OCI-LY3 (cell line): ENCODE results near the gene ADARB2.

Source experiments
- H2AFZ ChIP-seq: fragments of 200-600, 300-600 bp; shearing (Covaris generic); 2 replicates; pipeline ENCODE4 v1.6.0; 2014; ENCODE audit warnings: antibody characterized with exemption, low read depth, low read length
- H3K27ac ChIP-seq: fragments of 200-600, 300-600 bp; sonication (generic); 2 replicates; pipeline ENCODE4 v1.5.1; 2014; ENCODE audit warnings: mild to moderate bottlenecking, low read length, moderate library complexity, mixed read lengths
- H3K27me3 ChIP-seq: fragments of 200-600, 300-600 bp; sonication (generic); 2 replicates; pipeline ENCODE4 v1.6.1; 2014; ENCODE audit warnings: low read depth, low read length, mixed read lengths
- H3K36me3 ChIP-seq: fragments of 200-600, 300-600 bp; sonication (generic); replicated peaks from 2 replicates; pipeline ENCODE3; 2014; ENCODE audit warnings: low read depth, low read length, mixed read lengths
- H3K4me1 ChIP-seq: fragments of 300-600, 200-600 bp; sonication (generic); 2 replicates; pipeline ENCODE4 v1.6.1; 2014; ENCODE audit warnings: low read length, mixed read lengths
- H3K4me2 ChIP-seq: fragments of 200-600, 300-600 bp; sonication (generic); 2 replicates; pipeline ENCODE4 v1.6.1; 2014; ENCODE audit warnings: low read length, mixed read lengths
- H3K4me3 ChIP-seq: fragments of 300-600, 200-600 bp; sonication (generic); 2 replicates; pipeline ENCODE4 v1.5.1; 2014; ENCODE audit warnings: antibody characterized with exemption, mild to moderate bottlenecking, low read length, moderate library complexity
- H3K79me2 ChIP-seq: fragments of 300-600, 200-600 bp; shearing (Covaris generic); 2 replicates; pipeline ENCODE4 v1.6.1; 2014; ENCODE audit warnings: mild to moderate bottlenecking, low read length, mixed read lengths
- H3K9ac ChIP-seq: fragments of 300-600, 200-600 bp; shearing (Covaris generic); 2 replicates; pipeline ENCODE4 v1.6.0; 2014; ENCODE audit warnings: mild to moderate bottlenecking, low read length, moderate library complexity
- H3K9me3 ChIP-seq: fragments of 200-600, 300-600 bp; shearing (Covaris generic); 2 replicates; pipeline ENCODE4 v1.6.1; 2014; ENCODE audit warnings: low read length, mixed read lengths; ENCODE audit not compliant: insufficient read depth
- H4K20me1 ChIP-seq: fragments of 200-600, 300-600 bp; sonication (generic); 2 replicates; pipeline ENCODE4 v1.6.1; 2016; ENCODE audit warnings: low read length, mixed read lengths; ENCODE audit not compliant: insufficient read depth
- CTCF ChIP-seq: fragments of 200-600, 300-600 bp; sonication (generic); IDR thresholded peaks from 2 replicates; pipeline ENCODE4 v1.5.1; 2014; ENCODE audit warnings: antibody characterized with exemption, low read length, low read depth
- EZH2phosphoT487 ChIP-seq: fragments of 200-600 bp; shearing (Covaris generic); IDR thresholded peaks from 2 replicates; pipeline ENCODE4 v1.6.1; 2018; ENCODE audit warnings: antibody characterized with exemption, mixed run types, low read depth

Gene ADARB2

GRCh38 chr10:1412531-1413189, 324.7 kb downstream of the ADARB2 start:
- Histone ChIP-seq H3K27me3 (no peaks in the 10 kb centered on the region), H3K4me1 (no peaks in the 10 kb centered on the region), H3K9me3 (no peaks in the 10 kb centered on the region)

GRCh38 chr10:1411956-1412355, 325.4 kb downstream of the ADARB2 start:
- Histone ChIP-seq H3K4me1 (no peaks in the 10 kb centered on the region), H2AFZ (no peak overlapping the region), H3K4me2 (no peak overlapping the region), H3K27me3 (no peaks in the 10 kb centered on the region), H3K79me2 (no peaks in the 10 kb centered on the region), H4K20me1 (no peaks in the 10 kb centered on the region), H3K9me3 (no peaks in the 10 kb centered on the region), H3K36me3 (no peaks in the 10 kb centered on the region), H3K9ac (no peak overlapping the region), H3K27ac (no peak overlapping the region), H3K4me3 (no peak overlapping the region)
- no peak for TF ChIP-seq EZH2phosphoT487
- no peak for TF ChIP-seq CTCF

More at GRCh38 chr10:1412531-1413189, 324.7 kb downstream of the ADARB2 start:
- Histone ChIP-seq H3K4me3 (no peak overlapping the region), H3K27ac (no peak overlapping the region), H3K9ac (no peak overlapping the region), H3K79me2 (no peaks in the 10 kb centered on the region), H2AFZ (no peak overlapping the region), H3K36me3 (no peaks in the 10 kb centered on the region), H3K4me2 (no peak overlapping the region), H4K20me1 (no peaks in the 10 kb centered on the region)
- TF ChIP-seq CTCF: no peak
- TF ChIP-seq EZH2phosphoT487: no peak

GRCh38 chr10:1411451-1411850, 325.9 kb downstream of the ADARB2 start:
- H3K4me2 ChIP-seq: no peak overlapping the region
- no peaks in the 10 kb centered on the region for H3K9me3 ChIP-seq
- H2AFZ ChIP-seq: no peak overlapping the region

More at GRCh38 chr10:1411451-1411850, 325.9 kb downstream of the ADARB2 start:
- Histone ChIP-seq H3K27ac (no peak overlapping the region), H3K27me3 (no peaks in the 10 kb centered on the region), H3K79me2 (no peaks in the 10 kb centered on the region), H4K20me1 (no peaks in the 10 kb centered on the region), H3K4me3 (no peak overlapping the region), H3K4me1 (no peaks in the 10 kb centered on the region), H3K9ac (no peak overlapping the region), H3K36me3 (no peaks in the 10 kb centered on the region)
- TF ChIP-seq CTCF (no peak), EZH2phosphoT487 (no peak)
